GM10266 (cell line): ENCODE data around the gene TMC5.

ENCODE experiments used
- DNase-seq: peaks from one replicate; pipeline ENCODE4 v3.0.0; 2012; ENCODE audit errors: extremely low spot score
- CTCF ChIP-seq: IDR thresholded peaks from 2 replicates; pipeline ENCODE4 v1.5.1; 2012; ENCODE audit warnings: mild to moderate bottlenecking, low read depth; ENCODE audit not compliant: control insufficient read depth, insufficient read depth; ENCODE audit errors: missing control alignments

Gene TMC5

GRCh38 chr16:19524356-19524615 lies 106.6 kb downstream of the TMC5 start:
- no peak for DNase-seq
- TF ChIP-seq CTCF: no peak

GRCh38 chr16:19524616-19525384 lies 107.1 kb downstream of the TMC5 start:
- peak; percentile 14 for DNase-seq
- no peak for TF ChIP-seq CTCF

GRCh38 chr16:19525385-19525723 lies 107.7 kb downstream of the TMC5 start:
- TF ChIP-seq CTCF: no peak
- no peak for DNase-seq

- TF ChIP-seq CTCF: no peak
- DNase-seq: no peak
These were observed 109.5 kb downstream of the TMC5 start for GRCh38 chr16:19527161-19527560.

GRCh38 chr16:19528666-19529065 lies 111.0 kb downstream of the TMC5 start:
- DNase-seq: no peak
- no peak for TF ChIP-seq CTCF

- no peak for DNase-seq
- no peak for TF ChIP-seq CTCF
These were observed 114.9 kb downstream of the TMC5 start for GRCh38 chr16:19532601-19533000.

- no peak for DNase-seq
- TF ChIP-seq CTCF: no peak
These were observed 122.7 kb downstream of the TMC5 start for GRCh38 chr16:19540241-19540970.
